MM.1S (cell line): Measurements from ENCODE around the gene LRIT2.

Experiments
- CTCF ChIP-seq: fragments of 300-600 bp; sonication (generic); IDR thresholded peaks from 2 replicates; pipeline ENCODE4 v1.5.1; 2016; ENCODE audit warnings: antibody characterized with exemption, low read length, mixed read lengths
- EZH2 ChIP-seq: fragments of 300-600 bp; sonication (generic); optimal IDR thresholded peaks from 2 replicates; pipeline ENCODE3; 2017; ENCODE audit warnings: low read depth, mild to moderate bottlenecking, antibody characterized with exemption, low read length, mixed read lengths

GRCh38 chr10:84224411-84225028, 824 bp downstream of the LRIT2 start:
- TF ChIP-seq EZH2, result no peak
- no peak for TF ChIP-seq CTCF
